ENCODE measurements around the gene GHSR. TPM values are rescaled to one million over a fixed set of nuclear protein-coding genes. Genes with fewer than 3 reads are reported as not detected.
"Not testable (repeated sequence)": the region's sequence is repeated elsewhere in the genome, so short reads cannot be mapped to it uniquely, and the experiment has no call there.

GHSR gene, protein sequence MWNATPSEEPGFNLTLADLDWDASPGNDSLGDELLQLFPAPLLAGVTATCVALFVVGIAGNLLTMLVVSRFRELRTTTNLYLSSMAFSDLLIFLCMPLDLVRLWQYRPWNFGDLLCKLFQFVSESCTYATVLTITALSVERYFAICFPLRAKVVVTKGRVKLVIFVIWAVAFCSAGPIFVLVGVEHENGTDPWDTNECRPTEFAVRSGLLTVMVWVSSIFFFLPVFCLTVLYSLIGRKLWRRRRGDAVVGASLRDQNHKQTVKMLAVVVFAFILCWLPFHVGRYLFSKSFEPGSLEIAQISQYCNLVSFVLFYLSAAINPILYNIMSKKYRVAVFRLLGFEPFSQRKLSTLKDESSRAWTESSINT
- not detected in 2 replicates for total RNA-seq (ENCODE audit: low replicate concordance)

DNA sequence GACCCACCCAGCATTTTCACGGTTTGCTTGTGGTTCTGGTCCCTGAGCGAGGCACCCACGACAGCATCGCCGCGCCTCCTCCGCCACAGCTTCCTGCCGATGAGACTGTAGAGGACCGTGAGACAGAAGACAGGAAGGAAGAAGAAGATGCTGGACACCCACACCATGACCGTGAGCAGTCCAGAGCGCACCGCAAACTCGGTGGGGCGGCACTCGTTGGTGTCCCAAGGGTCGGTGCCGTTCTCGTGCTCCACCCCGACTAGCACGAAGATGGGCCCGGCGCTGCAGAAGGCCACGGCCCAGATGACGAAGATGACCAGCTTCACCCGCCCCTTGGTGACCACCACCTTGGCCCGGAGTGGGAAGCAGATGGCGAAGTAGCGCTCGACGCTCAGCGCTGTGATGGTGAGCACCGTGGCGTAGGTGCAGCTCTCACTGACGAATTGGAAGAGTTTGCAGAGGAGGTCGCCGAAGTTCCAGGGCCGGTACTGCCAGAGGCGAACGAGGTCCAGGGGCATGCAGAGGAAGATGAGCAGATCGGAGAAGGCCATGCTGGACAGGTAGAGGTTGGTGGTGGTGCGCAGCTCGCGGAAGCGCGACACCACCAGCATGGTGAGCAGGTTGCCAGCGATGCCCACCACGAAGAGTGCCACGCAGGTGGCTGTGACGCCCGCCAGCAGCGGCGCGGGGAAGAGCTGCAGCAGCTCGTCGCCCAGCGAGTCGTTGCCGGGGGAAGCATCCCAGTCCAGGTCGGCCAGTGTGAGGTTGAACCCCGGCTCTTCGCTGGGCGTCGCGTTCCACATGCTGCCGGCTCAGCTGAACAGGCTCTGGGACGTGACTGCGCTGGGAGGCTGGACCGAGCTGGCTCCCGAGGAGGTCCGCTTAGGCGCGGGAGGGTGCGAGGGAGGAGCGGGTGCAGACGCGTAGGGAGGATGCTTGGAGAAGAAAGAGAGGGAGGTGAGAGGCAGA lies at the start of gene GHSR:
GHSR (minus strand) TSS at position 846 of the 969 bp plus-strand sequence; CDS start at position 803, 43 bp downstream.
- Mint-ChIP-seq H3K36me3 (no peaks in the 10 kb centered on the region), H3K4me3 (peak within 1 kb of the TSS; percentile 73)
- H3K4me3 ChIP-seq: peak within 1 kb of the TSS; percentile 18

DNA sequence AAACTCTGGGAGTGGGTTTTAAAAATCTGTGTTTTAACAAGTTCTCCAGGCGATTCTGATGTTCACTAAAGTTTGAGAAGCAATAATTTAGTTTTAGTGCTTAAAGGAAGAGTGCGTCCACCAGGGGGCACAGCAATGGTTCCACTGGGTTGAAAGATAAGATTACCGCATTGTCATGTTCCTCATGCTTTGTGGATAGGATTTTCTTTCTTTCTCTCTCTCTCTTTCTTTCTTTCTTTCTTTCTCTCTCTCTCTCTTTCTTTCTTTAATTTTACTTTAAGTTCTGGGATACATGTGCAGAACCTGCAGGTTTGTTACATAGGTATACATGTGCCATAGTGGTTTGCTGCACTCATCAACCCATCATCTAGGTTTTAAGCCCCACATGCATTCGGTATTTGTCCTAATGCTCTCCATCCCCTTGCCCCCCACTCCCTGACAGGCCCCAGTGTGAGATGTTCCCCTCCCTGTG lies 42.0 kb upstream of the GHSR start:
- not testable (repeated sequence) for H3K36me3 Mint-ChIP-seq; H3K4me1 ChIP-seq; H3K4me3 ChIP-seq; H3K9ac ChIP-seq; H3K79me2 ChIP-seq (ENCODE audit: low read depth); H3K27me3 ChIP-seq; H3K9me3 ChIP-seq (ENCODE audit: low read depth); H3F3A ChIP-seq (ENCODE audit: low read depth); H3K36me3 ChIP-seq; H3K27ac ChIP-seq; H3K27ac Mint-ChIP-seq; H3K27me3 Mint-ChIP-seq (ENCODE audit: insufficient read depth, low read depth); H3K4me1 Mint-ChIP-seq; H3K4me2 ChIP-seq; H3K4me3 Mint-ChIP-seq; H4K20me1 ChIP-seq (ENCODE audit: low read depth)
- TF ChIP-seq, protein P1, sequence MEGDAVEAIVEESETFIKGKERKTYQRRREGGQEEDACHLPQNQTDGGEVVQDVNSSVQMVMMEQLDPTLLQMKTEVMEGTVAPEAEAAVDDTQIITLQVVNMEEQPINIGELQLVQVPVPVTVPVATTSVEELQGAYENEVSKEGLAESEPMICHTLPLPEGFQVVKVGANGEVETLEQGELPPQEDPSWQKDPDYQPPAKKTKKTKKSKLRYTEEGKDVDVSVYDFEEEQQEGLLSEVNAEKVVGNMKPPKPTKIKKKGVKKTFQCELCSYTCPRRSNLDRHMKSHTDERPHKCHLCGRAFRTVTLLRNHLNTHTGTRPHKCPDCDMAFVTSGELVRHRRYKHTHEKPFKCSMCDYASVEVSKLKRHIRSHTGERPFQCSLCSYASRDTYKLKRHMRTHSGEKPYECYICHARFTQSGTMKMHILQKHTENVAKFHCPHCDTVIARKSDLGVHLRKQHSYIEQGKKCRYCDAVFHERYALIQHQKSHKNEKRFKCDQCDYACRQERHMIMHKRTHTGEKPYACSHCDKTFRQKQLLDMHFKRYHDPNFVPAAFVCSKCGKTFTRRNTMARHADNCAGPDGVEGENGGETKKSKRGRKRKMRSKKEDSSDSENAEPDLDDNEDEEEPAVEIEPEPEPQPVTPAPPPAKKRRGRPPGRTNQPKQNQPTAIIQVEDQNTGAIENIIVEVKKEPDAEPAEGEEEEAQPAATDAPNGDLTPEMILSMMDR (IDR thresholded peaks at IDR 0.05): peak; percentile 84
- H2AFZ ChIP-seq (replicated peaks): peak overlapping the region; percentile 54
- DNase-seq (ENCODE audit: low spot score): peak; percentile 72
- H3K9me3 Mint-ChIP-seq: peaks cover 10% of the 10 kb centered on the region

More for the DNA sequence above, at the start of gene GHSR:
- no peak within 1 kb of the TSS for H3K27ac Mint-ChIP-seq
- Histone ChIP-seq H4K20me1 (ENCODE audit: low read depth) (peaks cover 29% of the 10 kb centered on the region), H3K4me2 (peak within 1 kb of the TSS; percentile 55), H3K36me3 (no peaks in the 10 kb centered on the region), H3K9ac (no peak within 1 kb of the TSS), H2AFZ (replicated peaks) (no peak within 1 kb of the TSS), H3F3A (ENCODE audit: low read depth) (no peaks in the 10 kb centered on the region), H3K79me2 (ENCODE audit: low read depth) (no peaks in the 10 kb centered on the region), H3K4me1 (no peaks in the 10 kb centered on the region), H3K27ac (no peak within 1 kb of the TSS), H3K27me3 (peaks cover 92% of the 10 kb centered on the region), H3K9me3 (ENCODE audit: low read depth) (no peaks in the 10 kb centered on the region)
- H3K9me3 Mint-ChIP-seq: peaks cover 7% of the 10 kb centered on the region
- H3K4me1 Mint-ChIP-seq: peaks cover 22% of the 10 kb centered on the region
- TF ChIP-seq EZH2phosphoT487 (IDR thresholded peaks at IDR 0.05) (no peak), EZH2 (IDR thresholded peaks at IDR 0.05) (peak; percentile 47)
- TF ChIP-seq, protein P1 (IDR thresholded peaks at IDR 0.05): no peak
- peak; percentile 28 for DNase-seq (ENCODE audit: low spot score)
- H3K27me3 Mint-ChIP-seq (ENCODE audit: insufficient read depth, low read depth): peaks cover 54% of the 10 kb centered on the region

DNA sequence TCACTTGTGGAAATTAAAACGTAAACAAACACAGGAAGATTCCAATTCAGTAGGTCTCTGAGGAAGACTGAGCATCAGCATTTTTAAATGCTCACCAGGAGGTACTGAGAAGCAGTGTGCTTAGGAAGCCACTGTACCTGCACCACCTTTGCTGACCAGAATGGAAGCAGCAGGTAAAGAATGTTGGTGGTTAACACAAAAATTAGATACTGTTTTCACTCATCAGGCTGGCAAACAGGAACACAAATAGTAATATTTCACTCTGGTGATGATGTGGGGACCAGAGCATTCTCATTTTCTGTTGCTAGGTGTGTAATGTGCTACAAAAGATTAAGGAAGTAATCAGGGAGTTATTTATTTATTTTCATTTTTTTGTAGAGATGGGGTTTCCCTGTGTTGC lies 29.9 kb upstream of the GHSR start:
- Histone ChIP-seq H3K9me3 (ENCODE audit: low read depth) (no peaks in the 10 kb centered on the region), H3K27me3 (no peaks in the 10 kb centered on the region), H3K36me3 (no peaks in the 10 kb centered on the region), H3K79me2 (ENCODE audit: low read depth) (no peaks in the 10 kb centered on the region), H3K27ac (no peak overlapping the region), H3K4me3 (no peak overlapping the region), H3K9ac (no peak overlapping the region), H3K4me1 (no peaks in the 10 kb centered on the region), H3K4me2 (no peak overlapping the region), H3F3A (ENCODE audit: low read depth) (no peaks in the 10 kb centered on the region), H4K20me1 (ENCODE audit: low read depth) (no peaks in the 10 kb centered on the region), H2AFZ (replicated peaks) (peak overlapping the region; percentile 62)
- no peak overlapping the region for H3K27ac Mint-ChIP-seq
- H3K27me3 Mint-ChIP-seq (ENCODE audit: insufficient read depth, low read depth): peaks cover 6% of the 10 kb centered on the region
- no peak for DNase-seq (ENCODE audit: low spot score)
- no peaks in the 10 kb centered on the region for H3K36me3 Mint-ChIP-seq
- peaks cover 7% of the 10 kb centered on the region for H3K9me3 Mint-ChIP-seq
- H3K4me1 Mint-ChIP-seq: peaks cover 8% of the 10 kb centered on the region
- H3K4me3 Mint-ChIP-seq: no peak overlapping the region
- TF ChIP-seq EZH2phosphoT487 (IDR thresholded peaks at IDR 0.05) (no peak), EZH2 (IDR thresholded peaks at IDR 0.05) (no peak)
- TF ChIP-seq, protein P1 (IDR thresholded peaks at IDR 0.05): no peak
